ENCODE measurements around the gene NRG2. TPM values are rescaled to one million over a fixed set of nuclear protein-coding genes. Genes with fewer than 3 reads are reported as not detected.

Gene NRG2
- total RNA-seq, 1 donor from 2014 or later: 1.9 TPM

GRCh38 chr5:139839232-139839815, 203.8 kb downstream of the NRG2 start:
- DNase-seq: no peak
- intact Hi-C loops (cut with micrococcal nuclease): no loop called here
- no peak for ATAC-seq

GRCh38 chr5:139838381-139839197, 204.5 kb downstream of the NRG2 start:
- DNase-seq (no peak), ATAC-seq (no peak)
- intact Hi-C loops (cut with micrococcal nuclease): no loop called here

- no peak for DNase-seq
- no peak for ATAC-seq
- intact Hi-C loops (cut with micrococcal nuclease): no loop called here
These were observed 205.3 kb downstream of the NRG2 start for GRCh38 chr5:139837711-139838380.

GRCh38 chr5:139836469-139837208, 206.5 kb downstream of the NRG2 start:
- no peak for DNase-seq
- intact Hi-C loops (cut with micrococcal nuclease): no loop called here
- ATAC-seq: no peak

- intact Hi-C loops (cut with micrococcal nuclease): no loop called here
- DNase-seq: no peak
- no peak for ATAC-seq
These were observed 207.4 kb downstream of the NRG2 start for GRCh38 chr5:139835656-139836055.

GRCh38 chr5:139833525-139833924, 209.6 kb downstream of the NRG2 start:
- ATAC-seq (no peak), DNase-seq (no peak)
- intact Hi-C loops (cut with micrococcal nuclease): no loop called here

- intact Hi-C loops (cut with micrococcal nuclease): no loop called here
- no peak for DNase-seq
These were observed 211.5 kb downstream of the NRG2 start for GRCh38 chr5:139831624-139832023.

GRCh38 chr5:139829471-139829870, 213.6 kb downstream of the NRG2 start:
- intact Hi-C loops (cut with micrococcal nuclease): no loop called here

More at GRCh38 chr5:139831624-139832023, 211.5 kb downstream of the NRG2 start:
- ATAC-seq: no peak

GRCh38 chr5:139828207-139828895, 214.7 kb downstream of the NRG2 start:
- intact Hi-C loops (cut with micrococcal nuclease): no loop called here
- ATAC-seq: no peak
- DNase-seq: no peak

More at GRCh38 chr5:139829471-139829870, 213.6 kb downstream of the NRG2 start:
- no peak for ATAC-seq
- DNase-seq: no peak

GRCh38 chr5:139825690-139826089, 217.4 kb downstream of the NRG2 start:
- ATAC-seq: no peak
- intact Hi-C loops (cut with micrococcal nuclease): no loop called here

GRCh38 chr5:139823757-139824355, 219.2 kb downstream of the NRG2 start:
- DNase-seq (no peak), ATAC-seq (no peak)
- intact Hi-C loops (cut with micrococcal nuclease): no loop called here

More at GRCh38 chr5:139825690-139826089, 217.4 kb downstream of the NRG2 start:
- DNase-seq: no peak

GRCh38 chr5:139822553-139823425, 220.3 kb downstream of the NRG2 start:
- ATAC-seq (no peak), DNase-seq (no peak)
- intact Hi-C loops (cut with micrococcal nuclease): no loop called here

- intact Hi-C loops (cut with micrococcal nuclease): no loop called here
- DNase-seq: no peak
- no peak for ATAC-seq
These were observed 221.1 kb downstream of the NRG2 start for GRCh38 chr5:139821806-139822552.

- DNase-seq (no peak), ATAC-seq (no peak)
- intact Hi-C loops (cut with micrococcal nuclease): no loop called here
These were observed 222.5 kb downstream of the NRG2 start for GRCh38 chr5:139820606-139821005.

GRCh38 chr5:139820130-139820529, 223.0 kb downstream of the NRG2 start:
- DNase-seq (no peak), ATAC-seq (no peak)
- intact Hi-C loops (cut with micrococcal nuclease): no loop called here

- ATAC-seq (no peak), DNase-seq (no peak)
These were observed 225.1 kb downstream of the NRG2 start for GRCh38 chr5:139817970-139818369.

GRCh38 chr5:139817362-139817761, 225.7 kb downstream of the NRG2 start:
- intact Hi-C loops (cut with micrococcal nuclease): no loop called here
- ATAC-seq: no peak
- no peak for DNase-seq

More at GRCh38 chr5:139817970-139818369, 225.1 kb downstream of the NRG2 start:
- intact Hi-C loops (cut with micrococcal nuclease): no loop called here
